GM12878 (cell line): ENCODE measurements around the gene GHITM. TPM values are rescaled to one million over a fixed set of nuclear protein-coding genes. Genes with fewer than 3 reads are reported as not detected.
A peak's percentile ranks its signal among the peaks of the same experiment; 100 is the strongest.
"Not testable (repeated sequence)": the region's sequence is repeated elsewhere in the genome, so short reads cannot be mapped to it uniquely, and the experiment has no call there.

ENCODE experiments used
- ATAC-seq: fragments of 200-7000 bp; cut with Tn5 transposase; 3 replicates; pipeline ENCODE4 v1.9.1; 2020; ENCODE audit warnings: mild to moderate bottlenecking, moderate library complexity
- BruUV-seq: library from RNA; stranded (reverse); fragments of 400-500 nt; replicated peaks from 2 replicates; lab custom pipeline; 2021; lab: Mats Ljungman, UMichigan
- CTCF ChIA-PET: fragments of 300-600 bp; sonication (Branson Sonifier 250); formaldehyde crosslinking; extraction: SDS; loops from one replicate; lab custom pipeline; 2021; ENCODE audit warnings: inconsistent platforms; lab: Yijun Ruan, JAX
- POLR2A ChIA-PET: fragments of 350-600 bp; formaldehyde crosslinking; extraction: SDS; loops from one replicate; lab custom pipeline; 2021; ENCODE audit warnings: inconsistent platforms; lab: Charles Lee
- RAD21 ChIA-PET: fragments of 300-600 bp; sonication (Branson Sonifier 250); formaldehyde crosslinking; loops from one replicate; lab custom pipeline; 2023; ENCODE audit warnings: antibody characterized with exemption; ENCODE audit not compliant: unreplicated experiment; lab: Charles Lee
- SMC1A ChIA-PET: fragments of 300-600 bp; sonication (Branson Sonifier 250); formaldehyde crosslinking; loops from one replicate; lab custom pipeline; 2023; ENCODE audit not compliant: unreplicated experiment, uncharacterized antibody; lab: Charles Lee
- DNase-seq: peaks from one replicate; pipeline ENCODE4 v3.0.0-alpha.2; 2011; ENCODE audit warnings: low read depth, low spot score
- FAIRE-seq: peaks from 3 replicates; lab custom pipeline; 2011; peaks lifted over from hg19 to GRCh38; lab: Jason Lieb, UNC
- H2AFZ ChIP-seq: 2 replicates; pipeline ENCODE4 v1.6.0; 2011; ENCODE audit warnings: low read depth, low read length, control low read depth; ENCODE audit not compliant: control insufficient read depth
- H3K27ac ChIP-seq: 2 replicates; pipeline ENCODE4 v1.5.1; 2011; ENCODE audit warnings: control low read depth; ENCODE audit not compliant: control insufficient read depth, insufficient read depth
- H3K27me3 ChIP-seq, 2 experiments: replicated peaks in 1 of 2; 2 replicates each; pipeline versions ENCODE4 v1.6.0 to v1.6.1; 2011; ENCODE audit warnings: low read length in 1 of 2; ENCODE audit not compliant: control insufficient read depth in 2 of 2, insufficient read depth in 2 of 2
- H3K36me3 ChIP-seq, 2 experiments: 2 replicates each; pipeline ENCODE4 v1.5.1; 2011; ENCODE audit warnings: low read length in 1 of 2; ENCODE audit not compliant: control insufficient read depth in 2 of 2, insufficient read depth in 2 of 2
- H3K4me1 ChIP-seq: 2 replicates; pipeline ENCODE4 v1.6.1; 2011; ENCODE audit warnings: mild to moderate bottlenecking, low read length, moderate library complexity, mixed read lengths; ENCODE audit not compliant: control insufficient read depth, insufficient read depth
- H3K4me2 ChIP-seq: 2 replicates; pipeline ENCODE4 v1.6.0; 2011; ENCODE audit warnings: control low read depth; ENCODE audit not compliant: control insufficient read depth, insufficient read depth
- H3K4me3 ChIP-seq: fragments of 200-600 bp; sonication (generic); 2 replicates; pipeline ENCODE4 v1.5.1; 2016
- H3K79me2 ChIP-seq: 2 replicates; pipeline ENCODE4 v1.6.0; 2011; ENCODE audit warnings: low read length; ENCODE audit not compliant: control insufficient read depth, insufficient read depth
- H3K9ac ChIP-seq: 2 replicates; pipeline ENCODE4 v1.8.0; 2011; ENCODE audit warnings: low read length, control low read depth, mixed read lengths; ENCODE audit not compliant: control insufficient read depth, insufficient read depth
- H3K9me3 ChIP-seq: replicated peaks from 3 replicates; pipeline ENCODE4 v1.5.1; 2011; ENCODE audit warnings: mild to moderate bottlenecking, low read length; ENCODE audit not compliant: control insufficient read depth, insufficient read depth
- H4K20me1 ChIP-seq: 2 replicates; pipeline ENCODE4 v1.6.0; 2011; ENCODE audit not compliant: control insufficient read depth, insufficient read depth
- SPI1 ChIP-seq: IDR thresholded peaks from 2 replicates; pipeline ENCODE4 v1.6.1; 2011; ENCODE audit warnings: low read depth, mild to moderate bottlenecking, low read length, moderate library complexity, borderline replicate concordance; ENCODE audit not compliant: insufficient read depth
- WGBS: methylation state at CpG from one replicate; pipeline ENCODE4 v1.1.6; 2016; ENCODE audit warnings: low lambda C conversion rate; ENCODE audit not compliant: insufficient replicate concordance, insufficient coverage; ENCODE audit errors: missing lambda C conversion rate; 5-methylcytosine and 5-hydroxymethylcytosine counted together
- in situ Hi-C: fragments of 300-500 bp; cut with MboI; formaldehyde crosslinking; loops from 9 replicates; pipeline ENCODE4 v1.14.3; 2018; ENCODE audit warnings: mixed read lengths
- intact Hi-C: fragments of 100-400 bp; cut with micrococcal nuclease; formaldehyde crosslinking; loops from one replicate; pipeline ENCODE4 v1.14.2; 2022; ENCODE audit not compliant: unreplicated experiment
- polyA plus RNA-seq, 11 experiments: library from polyadenylated mRNA; depleted of rRNA in 4 of 11; unstranded in 6 of 11; stranded (reverse) in 5 of 11; fragments of >200 nt; fragmentation: Nextera tagmentation in 4 of 11; fragmentation: Illumina TruSeq in 1 of 11; extraction: Ambion mirVana in 4 of 11; extraction: Trizol in 1 of 11; gene quantifications; 1 replicate in 1 of 11; 2 replicates in 10 of 11; pipeline versions ENCODE4 v1.2.1 to v1.2.3, GENCODE V29; 2011 to 2016; ENCODE audit warnings: inconsistent platforms in 2 of 11, missing spikeins in 2 of 11, low read depth in 1 of 11
- total RNA-seq, 4 experiments: library from RNA; depleted of rRNA in 3 of 4; stranded (reverse); fragments of >200 nt in 3 of 4; fragmentation: Illumina TruSeq in 1 of 4; extraction: Trizol in 1 of 4; gene quantifications; 2 replicates each; pipeline versions ENCODE4 v1.2.1 to v1.2.3, GENCODE V29; 2013 to 2021

GHITM gene
- total and polyA plus RNA-seq, 10 of the 15 experiments (the other 5 are each of a cell fraction or from before 2014, with no cell fraction given), result 120 to 501 (median 209) TPM

GRCh38 chr10:84109772-84110171, 29.5 kb upstream of the GHITM start:
- H3K4me2 ChIP-seq, H3K27me3 ChIP-seq, FAIRE-seq, in situ Hi-C loops, H2AFZ ChIP-seq, H3K36me3 ChIP-seq, POLR2A ChIA-PET, ATAC-seq, SMC1A ChIA-PET, CTCF ChIA-PET, H3K4me1 ChIP-seq, H3K4me3 ChIP-seq, H3K9ac ChIP-seq, H3K79me2 ChIP-seq, H3K9me3 ChIP-seq, BruUV-seq, RAD21 ChIA-PET, H4K20me1 ChIP-seq, intact Hi-C loops, DNase-seq, H3K27ac ChIP-seq: not testable (repeated sequence)
- TF ChIP-seq SPI1, result peak; percentile 35; the same call in 1 of the 2 replicates
- 39% methylated on average over 9 of the region's 9 CpGs for WGBS

DNA sequence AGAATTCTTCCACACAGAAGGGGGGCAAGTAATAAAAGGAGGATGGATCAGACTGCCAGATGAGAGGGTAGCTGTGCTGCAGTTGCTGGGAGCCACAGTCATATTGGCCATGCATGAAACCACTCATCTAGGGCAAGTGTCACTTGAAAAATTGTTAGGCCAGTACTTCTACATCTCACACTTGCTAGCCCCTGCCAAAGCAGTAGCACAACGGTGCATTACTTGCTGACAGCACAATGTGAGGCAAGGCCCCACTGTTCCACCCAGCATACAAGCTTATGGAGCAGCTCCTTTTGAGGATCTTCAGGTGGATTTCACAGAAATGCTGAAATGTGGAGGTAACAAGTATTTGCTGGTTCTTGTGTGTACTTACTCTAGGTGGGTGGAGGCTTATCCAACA, 25.8 kb upstream of the GHITM start:
- ATAC-seq, H2AFZ ChIP-seq, FAIRE-seq, H4K20me1 ChIP-seq, in situ Hi-C loops, H3K27ac ChIP-seq, H3K27me3 ChIP-seq, RAD21 ChIA-PET, H3K9me3 ChIP-seq, H3K4me2 ChIP-seq, intact Hi-C loops, H3K4me1 ChIP-seq, DNase-seq, H3K4me3 ChIP-seq, POLR2A ChIA-PET, H3K9ac ChIP-seq, H3K79me2 ChIP-seq, H3K36me3 ChIP-seq, BruUV-seq: not testable (repeated sequence)
- CTCF ChIA-PET, result interaction anchor here (1.1 to 1.3 kb wide), 2 partner anchors 35 to 160 kb away, joined by 3 read pairs; no protein-coding TSS in a partner anchor
- 29% methylated on average over 1 of the region's 1 CpG for WGBS
- SMC1A ChIA-PET, result interaction anchor here (0.6 kb wide), 2 partner anchors 101 to 1367 kb away, joined by 3 read pairs; no protein-coding TSS in a partner anchor
